GM19455 (cell line): ENCODE data around the gene PPM1F.
"Not testable (repeated sequence)": the region's sequence is repeated elsewhere in the genome, so short reads cannot be mapped to it uniquely, and the experiment has no call there.

ENCODE experiments used
- ATAC-seq: cut with Tn5 transposase; IDR thresholded peaks from one replicate; pipeline ENCODE4 v1.9.1; 2021; ENCODE audit not compliant: unreplicated experiment

PPM1F gene

DNA sequence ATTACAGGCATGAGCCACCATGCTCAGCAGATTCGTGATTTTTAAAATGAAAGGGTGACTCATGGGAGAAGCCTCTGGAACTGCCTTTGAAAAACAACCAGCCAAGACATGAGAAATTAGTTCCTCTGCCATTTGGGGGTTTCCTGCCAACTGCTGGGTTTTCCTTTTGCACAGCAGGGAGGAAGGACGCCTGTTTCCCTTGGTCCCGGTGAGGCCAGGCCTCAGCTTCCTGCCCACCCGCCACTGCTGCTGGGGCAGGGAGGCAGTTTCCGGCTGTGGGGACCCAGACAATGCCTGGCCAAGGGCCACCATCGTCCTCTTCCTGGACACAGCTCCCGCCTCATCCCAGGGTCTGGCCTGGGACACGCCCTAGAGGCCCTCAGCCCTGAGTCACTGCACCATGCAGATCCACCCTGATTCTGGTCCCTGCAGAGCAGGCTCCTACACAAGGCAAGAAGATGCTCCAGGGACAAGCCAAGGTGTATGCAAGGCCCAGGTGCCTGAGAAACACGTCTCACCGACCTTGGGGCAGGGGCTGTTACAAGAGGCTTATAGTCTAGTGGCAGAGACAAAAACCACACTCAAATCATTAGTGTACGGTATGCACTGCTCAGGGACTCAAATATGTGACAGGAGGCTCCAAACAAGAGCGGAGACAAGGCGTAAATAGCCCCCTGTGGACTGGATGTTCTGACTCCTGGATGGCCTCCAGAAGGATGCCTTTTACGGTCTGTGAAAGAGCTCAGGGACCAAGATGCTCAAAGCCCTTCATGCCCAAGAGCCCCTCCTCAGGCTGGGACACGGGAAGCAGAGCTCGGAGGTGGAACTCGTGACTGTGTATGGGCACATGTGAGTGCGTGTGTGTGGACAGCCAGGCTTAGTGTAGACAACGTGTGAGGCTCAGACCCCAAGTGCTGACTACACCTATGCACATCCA, 10.0 kb downstream of the PPM1F start:
- no peak for ATAC-seq

DNA sequence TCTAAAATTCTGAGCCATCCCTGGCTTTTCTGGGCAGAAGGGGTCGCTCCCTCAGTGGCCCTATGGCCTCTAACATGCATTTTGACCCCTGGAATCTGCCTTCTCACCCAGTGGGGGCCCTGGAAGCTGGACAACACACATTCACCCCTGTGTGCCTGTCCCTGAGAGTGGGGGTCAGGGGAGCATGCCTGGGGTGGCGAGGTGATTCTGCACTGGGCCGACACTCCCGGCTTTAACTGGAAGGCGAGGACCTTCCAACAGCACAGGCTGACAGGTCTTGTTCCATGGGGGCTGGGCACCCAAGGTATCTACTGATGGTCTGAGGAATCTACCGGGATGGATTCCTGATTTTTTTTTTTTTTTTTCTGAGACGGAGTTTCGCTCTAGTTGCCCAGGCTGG, 10.7 kb downstream of the PPM1F start:
- ATAC-seq = no peak

DNA sequence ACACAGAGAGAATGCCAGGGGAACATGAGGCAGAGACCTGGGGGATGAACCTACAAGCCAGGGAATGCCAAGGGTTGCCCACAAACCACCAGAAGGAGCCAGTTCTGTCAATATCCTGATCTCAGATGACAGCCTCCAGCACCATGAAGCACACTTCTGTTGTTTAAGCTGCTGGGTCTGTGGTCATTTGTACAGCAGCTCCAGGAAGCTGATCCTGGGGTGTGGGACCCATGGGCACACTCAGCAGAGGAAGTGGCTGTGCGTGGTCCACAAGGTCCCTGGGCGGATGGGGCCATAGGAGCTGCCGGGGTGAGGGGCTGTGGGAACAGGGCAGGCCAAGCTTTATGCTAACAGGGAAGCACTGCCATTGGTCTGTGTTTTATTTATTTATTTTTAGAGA, 12.1 kb downstream of the PPM1F start:
- no peak for ATAC-seq

DNA sequence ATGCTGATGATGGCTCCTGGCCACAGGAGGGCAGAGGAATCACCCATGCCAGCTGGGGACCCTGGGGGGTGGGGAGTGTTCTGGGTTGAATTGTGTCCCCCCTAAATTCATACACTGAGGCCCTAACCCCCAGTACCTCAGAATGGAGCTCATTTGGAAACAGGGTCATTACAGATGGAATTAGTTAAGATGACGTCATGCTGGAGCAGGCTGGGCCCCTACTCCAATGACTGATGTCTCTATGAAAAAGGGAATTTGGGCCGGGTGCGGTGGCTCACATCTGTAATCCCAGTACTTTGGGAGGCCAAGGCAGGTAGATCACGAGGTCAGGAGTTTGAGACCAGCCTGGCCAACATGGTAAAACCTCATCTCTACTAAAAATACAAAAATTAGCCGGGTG, 12.7 kb downstream of the PPM1F start:
- ATAC-seq = not testable (repeated sequence)

DNA sequence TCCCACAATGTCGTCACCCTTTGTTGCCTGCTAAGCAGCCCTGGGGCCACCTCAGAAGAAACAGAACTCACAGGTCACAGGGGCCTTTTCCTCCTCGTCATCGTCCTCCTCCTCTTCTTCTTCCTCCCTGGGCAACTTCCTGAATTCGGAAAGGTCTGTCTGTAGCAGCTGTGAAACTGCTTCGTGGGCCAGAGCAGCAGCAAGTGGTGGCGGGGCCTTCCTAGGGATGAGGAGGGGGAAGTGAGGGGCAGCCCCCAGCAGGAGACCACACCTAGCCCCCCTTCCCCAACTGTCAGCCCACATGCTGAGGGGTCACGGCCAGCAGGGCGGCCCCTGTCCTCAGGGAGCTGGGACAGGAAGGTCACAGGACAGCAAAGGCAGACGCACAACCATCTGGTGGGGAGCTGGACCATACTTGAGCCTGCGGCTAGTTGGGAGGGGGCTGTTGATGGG, 13.2 kb downstream of the PPM1F start:
- ATAC-seq = no peak

DNA sequence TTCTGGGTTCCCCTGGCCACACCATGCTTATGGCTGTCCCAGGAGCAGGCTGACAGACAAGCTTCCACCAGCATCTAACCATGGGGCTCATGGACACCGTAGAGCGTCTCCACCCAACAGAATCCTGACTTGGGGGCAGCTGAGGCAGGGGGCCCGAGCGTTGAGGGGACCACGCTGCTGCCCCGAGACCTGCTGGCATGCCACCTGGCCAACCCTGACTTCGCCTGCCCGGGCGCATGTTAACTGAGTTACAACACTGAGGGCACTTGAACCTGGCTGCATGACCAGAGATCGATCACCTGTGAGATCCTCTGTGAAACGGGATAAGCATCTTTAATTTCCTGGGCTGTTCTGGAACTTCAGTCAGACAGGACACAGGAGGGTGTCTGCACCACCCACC, 13.7 kb downstream of the PPM1F start:
- ATAC-seq = no peak

DNA sequence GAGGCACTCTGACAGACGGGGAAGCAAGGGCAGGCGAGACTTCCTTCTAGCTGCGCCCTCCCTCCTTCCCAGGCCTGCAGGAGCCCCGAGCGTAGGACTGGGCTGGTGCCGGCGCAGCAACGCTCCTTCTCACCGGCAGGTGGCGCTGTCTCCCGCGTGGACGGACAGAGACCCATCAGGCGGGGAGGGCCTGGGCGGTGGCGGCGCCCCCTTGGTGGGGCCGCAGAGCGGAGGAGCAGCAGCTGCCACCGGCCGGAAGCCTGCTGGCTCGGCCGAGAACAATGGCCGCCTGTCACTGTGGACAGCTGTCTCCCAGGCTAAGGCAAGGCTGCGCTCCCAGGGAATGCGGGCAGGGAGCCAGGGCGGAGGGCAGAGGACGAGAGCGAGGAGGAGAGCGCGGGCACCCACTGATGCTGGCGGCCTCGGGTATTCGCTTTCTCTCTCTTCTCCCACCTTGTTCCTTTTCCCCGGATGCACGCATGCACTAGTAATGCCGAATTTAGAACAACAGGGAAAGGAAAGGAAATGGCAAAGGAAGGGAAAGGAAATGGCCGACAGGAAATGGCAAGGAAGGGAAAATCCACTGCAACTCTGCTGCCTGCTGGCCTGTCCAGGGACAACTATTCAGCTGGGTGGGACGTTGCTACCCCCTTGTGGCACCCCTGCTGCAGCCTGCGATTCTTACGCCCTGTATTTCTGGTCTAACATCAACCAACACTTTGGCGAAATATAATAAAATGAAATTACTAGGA, 14.4 kb downstream of the PPM1F start:
- peak; percentile 84 for ATAC-seq

DNA sequence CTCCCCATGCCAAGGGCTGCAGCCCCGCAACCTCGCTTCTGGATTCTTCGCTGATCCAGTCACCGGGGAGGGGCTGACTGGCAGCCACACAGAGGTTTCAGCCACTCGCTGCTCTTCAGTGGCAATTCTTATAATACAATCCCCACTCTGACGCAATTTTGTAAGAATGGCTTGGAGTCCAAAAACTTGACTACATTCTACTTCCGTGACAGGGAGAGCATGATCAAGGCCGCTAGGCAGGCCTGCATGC, 14.9 kb downstream of the PPM1F start:
- ATAC-seq = no peak

DNA sequence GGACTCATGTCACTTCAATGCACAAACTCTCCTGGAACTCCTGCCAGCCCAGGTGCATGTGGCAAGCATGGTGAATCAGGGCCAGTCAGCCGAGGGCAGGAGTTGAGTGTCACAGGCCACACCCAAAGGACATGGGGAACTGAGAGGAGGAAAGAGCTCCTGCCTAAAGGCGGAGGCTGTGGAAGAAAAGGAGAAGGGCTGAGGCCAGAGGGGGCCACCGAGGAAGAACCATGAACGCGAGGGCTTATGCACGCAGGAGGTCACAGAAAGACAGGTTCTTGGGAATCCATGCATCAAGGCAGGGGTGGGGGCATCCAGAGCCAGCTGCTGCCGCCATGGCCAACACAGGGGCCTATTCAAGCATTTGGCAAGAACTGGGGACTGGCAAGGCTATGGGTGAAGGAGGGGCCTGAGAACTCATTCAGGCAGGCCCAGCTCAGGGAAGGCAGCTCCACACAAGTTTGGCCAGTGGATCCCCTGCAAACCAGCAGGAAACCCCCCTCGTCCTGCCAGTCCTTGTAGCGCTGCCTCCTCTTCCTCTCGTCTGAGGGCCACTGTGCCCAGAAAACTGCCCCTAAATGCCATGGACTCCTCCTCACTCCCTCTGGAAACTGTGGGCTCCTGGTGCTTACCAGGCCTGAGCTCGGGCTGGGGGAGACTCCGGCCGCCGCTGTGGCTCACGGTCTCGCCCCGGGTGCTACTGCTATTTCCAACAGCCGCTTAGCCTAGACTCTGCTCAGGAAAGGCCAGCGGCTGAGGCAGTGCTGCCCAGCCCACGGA, 15.4 kb downstream of the PPM1F start:
- ATAC-seq = no peak

DNA sequence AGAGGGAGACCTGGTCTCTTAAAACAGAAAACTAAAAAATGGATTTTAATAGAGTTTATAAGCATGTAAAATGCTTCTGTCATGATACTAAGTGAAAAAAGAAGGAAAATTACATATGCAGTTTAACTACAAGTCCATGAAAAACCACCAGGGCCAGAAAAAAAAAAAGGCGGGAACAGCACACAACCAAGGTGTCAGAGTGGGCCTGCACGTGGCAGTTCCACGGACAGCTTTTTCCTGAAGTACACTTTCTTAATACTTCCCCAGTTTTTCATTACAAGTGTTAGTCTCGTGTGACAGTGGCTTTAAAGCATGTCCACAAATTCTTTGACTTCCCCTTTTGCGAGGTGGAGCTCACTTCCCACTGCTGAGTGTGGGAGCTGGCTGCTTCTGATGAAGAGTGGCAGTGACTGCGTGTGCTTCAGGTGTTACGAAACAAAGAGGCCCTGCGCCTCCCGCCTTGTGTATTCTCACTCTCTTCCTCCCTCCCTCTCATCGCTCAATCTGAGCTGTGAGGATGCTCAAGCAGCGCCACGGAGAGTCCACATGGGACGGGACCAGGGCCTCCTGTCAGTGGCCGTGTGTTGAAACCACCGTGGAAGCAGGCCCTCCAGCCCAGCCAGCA, 16.4 kb downstream of the PPM1F start:
- ATAC-seq = no peak

DNA sequence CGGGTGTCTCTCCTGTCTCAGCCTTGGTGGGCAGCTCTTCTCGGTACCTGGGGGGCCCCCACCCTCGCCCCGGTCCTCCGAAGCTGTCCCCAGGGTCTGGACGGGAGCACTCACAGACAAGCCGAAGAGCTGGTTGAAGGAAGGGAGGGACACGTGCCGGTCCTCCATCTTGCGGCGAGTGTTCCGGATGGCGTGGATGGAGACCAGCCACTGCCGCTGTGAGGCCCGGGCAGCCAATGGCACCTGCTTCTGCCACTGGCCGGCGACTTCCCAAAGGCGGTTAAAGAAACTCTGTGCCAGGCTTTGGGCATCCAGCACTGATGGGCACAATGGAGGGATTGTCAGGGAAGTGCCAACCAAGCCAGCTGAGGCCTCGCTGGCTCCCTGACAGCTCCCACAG, 18.7 kb downstream of the PPM1F start:
- ATAC-seq = no peak

DNA sequence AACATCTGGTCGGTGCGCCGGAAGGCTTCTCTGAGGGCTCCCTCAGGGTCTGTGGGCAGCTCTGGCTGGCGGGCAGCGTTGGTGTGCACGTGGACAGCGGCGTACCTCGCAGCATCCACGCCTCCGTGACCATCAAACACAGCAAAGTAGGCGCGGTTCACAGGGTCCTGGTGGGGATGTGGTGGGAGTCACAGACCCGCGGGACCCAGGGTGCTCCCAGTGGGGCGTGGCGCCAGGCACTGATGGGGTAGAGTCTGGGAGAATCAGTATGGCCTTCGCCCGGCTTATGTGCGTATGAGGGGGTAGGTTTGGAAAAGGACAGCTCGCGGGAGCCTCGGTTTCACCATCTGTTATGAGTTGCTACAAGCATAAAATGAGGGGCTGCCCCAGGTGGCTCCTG, 19.2 kb downstream of the PPM1F start:
- no peak for ATAC-seq

DNA sequence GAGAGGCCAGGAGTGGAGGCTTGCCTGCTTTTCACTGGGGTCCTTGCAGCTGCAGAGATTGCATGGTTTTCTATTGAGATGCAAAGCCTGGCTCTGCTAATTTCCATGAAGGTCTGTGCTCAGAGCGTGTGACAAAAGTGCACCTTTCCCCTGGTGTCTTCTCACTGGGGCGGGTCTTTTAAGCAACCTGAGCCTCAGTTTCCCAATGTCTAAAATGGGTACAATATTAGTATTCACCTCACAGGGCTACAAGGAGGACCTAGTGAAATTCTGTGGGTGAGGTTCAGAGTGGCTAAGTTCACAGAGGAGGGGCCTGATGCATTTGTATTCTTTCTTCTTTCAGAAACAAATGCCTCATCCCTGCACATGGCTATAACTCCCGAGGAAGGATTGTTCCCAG, 20.3 kb downstream of the PPM1F start:
- no peak for ATAC-seq

DNA sequence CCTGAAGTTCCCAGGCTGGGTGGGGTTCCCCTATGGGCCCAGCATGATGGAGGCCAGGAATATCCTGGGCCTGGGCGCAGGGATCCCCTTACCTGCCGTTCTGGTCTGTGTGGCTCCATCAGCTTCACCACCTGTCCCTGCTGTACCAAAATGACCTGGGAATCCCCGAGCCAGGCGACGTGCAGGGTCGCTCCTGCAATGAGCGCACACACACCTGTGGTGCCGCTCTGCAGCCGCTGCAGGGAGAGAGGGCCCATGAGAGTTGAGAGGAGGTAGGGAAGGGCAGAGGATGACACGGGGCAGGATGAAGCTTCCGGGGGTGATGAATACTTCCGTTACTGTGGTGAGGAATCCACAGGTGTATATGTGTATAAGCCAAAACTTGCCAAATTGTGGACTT, 21.6 kb downstream of the PPM1F start:
- ATAC-seq = no peak

DNA sequence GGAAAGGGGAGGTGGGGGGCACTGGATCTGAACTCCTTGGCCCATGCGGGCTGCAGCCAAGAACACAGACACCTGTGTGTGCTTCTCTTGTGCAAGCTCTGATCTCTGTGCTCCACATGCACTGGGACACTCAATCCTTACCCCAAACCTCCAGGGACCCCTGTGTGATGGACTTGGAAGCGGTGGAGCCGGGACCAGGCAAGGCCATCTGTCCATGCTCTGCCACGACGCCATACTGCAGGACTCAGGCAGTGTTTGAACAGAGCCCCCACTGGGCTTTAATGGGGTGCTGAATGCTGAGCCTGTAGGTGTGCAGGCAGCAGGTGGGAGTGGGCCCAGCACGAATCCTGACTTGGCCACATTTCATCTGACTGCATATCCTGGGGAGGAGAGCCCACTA, 23.4 kb downstream of the PPM1F start:
- no peak for ATAC-seq

DNA sequence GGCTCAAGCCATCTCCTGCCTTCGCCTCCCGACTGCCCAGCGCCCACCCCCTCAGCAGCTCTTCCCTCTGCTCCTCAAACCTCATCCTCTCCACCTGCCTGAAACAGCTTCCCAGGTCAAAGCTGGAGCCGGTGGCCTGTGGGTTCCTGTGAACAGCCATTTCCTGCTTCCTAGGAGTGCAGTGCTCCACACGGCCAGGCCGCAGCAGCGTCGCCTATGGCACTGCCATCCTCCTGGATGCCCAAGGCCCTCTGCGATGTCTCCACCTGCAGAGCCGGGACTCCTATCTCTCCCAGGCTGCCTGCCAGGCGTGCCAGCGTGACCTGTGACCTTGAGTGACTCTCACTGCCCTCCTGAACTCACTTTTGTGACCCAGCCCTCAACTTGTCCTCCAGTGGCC, 24.6 kb downstream of the PPM1F start:
- no peak for ATAC-seq

DNA sequence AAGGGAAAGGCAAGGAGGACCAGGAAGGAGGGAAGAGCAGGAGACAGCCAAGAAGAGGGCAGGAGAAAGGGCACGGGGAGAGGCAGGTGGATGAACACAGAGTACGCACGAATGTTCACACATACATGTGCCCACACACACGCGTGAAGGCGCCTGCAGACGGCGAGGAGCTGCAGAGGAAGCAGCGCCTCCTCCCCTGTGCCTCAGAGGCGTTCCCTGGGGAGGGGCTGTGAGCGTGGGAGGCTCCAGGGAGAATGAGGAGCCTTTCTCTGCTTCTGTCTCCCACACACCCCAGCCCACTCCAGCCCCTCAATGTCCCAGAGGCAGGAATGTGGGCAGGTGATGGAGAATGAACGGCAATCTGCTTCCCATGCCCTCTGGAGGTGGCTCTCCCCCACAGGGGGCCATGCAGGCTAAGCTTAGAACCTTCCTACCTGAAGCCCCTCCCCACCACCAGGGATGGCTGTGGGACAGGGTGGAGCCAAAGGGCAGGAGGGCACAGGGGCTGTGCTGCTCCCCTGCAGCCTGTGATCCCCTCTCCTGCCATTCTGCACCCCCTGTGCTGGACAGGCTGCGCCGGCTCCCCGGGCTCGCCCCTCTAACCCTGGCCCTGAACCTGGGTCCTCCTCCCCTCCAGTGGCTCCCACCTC, 25.3 kb downstream of the PPM1F start:
- no peak for ATAC-seq

DNA sequence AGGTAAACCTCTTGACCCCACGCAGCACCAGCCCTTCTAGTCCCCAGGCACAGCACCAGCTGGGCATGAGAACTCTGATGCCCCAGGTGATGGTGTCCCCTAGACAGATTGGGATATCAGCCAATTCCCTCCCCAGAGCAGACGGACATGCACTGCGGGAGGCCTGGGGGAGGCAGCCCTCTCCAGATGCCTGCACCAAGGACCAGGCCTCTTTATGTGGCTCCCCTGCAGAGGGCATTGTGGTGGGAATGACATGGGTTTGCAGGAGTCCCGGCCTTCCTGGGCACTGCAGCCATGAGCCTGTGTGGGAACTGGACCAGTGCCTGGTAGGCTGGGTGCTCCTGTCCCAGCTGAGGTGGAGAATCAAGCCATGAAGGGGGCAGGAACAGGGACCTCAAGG, 25.9 kb downstream of the PPM1F start:
- no peak for ATAC-seq

DNA sequence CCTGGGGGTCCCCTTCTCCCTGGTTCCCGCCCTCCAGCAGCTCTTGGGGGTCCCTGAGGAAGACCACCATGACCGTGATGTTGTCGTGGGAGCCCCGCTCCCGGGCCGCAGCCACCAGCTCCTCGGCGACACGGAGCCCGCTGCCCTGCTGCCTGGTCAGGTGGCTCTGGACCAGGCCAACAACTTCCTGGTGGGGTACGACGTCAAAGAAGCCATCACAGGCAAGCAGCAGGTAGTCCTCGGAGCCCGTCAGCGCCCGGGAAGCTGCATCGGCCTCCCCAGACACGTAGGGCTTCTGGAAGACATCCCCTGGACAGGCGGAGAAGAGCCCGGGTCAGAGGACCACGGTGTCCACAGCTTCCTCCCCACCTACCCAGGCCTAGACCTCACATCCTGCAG, 29.5 kb downstream of the PPM1F start:
- no peak for ATAC-seq

DNA sequence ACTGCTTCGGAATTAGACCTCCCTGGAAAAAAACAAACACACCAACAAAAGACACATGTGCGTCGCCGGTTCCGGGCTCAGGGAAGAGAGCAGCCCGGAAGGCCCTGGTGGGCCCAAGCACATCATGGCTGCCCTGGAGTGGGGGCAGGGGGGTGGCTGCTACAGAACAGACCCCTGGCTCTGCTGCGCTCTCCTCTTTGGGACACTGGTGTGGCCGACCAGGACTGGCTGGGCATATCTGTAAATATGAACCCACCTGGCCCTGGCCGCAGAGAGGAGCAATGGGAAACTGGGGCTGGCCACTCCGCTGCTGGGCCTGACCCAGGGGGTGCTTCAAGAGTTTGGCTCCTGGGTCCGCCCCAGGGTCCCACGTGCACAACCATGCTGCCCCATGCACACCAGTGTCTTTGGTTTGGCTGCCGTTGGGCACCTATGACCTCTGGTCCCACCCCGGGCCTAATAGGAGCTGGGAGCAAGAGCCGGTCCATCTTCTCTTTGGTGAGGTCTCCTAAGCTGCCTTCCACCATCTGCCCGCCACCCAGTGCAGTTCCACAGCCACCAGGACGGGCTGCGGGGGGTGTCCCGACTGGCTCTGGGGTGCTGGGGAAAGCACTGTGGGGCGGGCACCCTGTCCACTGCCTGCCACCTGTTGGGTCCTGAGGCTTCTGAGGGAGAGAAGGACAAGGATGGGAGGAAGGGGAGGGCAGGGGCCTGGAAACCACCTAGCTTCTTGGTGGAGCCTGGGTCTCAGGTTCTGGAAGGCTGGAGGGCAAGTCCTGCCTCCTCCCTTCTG, 30.1 kb downstream of the PPM1F start:
- ATAC-seq = no peak
